ENCODE results near the gene ZBTB7C. TPM values are rescaled to one million over a fixed set of nuclear protein-coding genes. Genes with fewer than 3 reads are reported as not detected.

The ZBTB7C gene
- total and polyA plus RNA-seq, 2 of the 4 experiments (the other 2 are of a cell fraction): not detected

DNA sequence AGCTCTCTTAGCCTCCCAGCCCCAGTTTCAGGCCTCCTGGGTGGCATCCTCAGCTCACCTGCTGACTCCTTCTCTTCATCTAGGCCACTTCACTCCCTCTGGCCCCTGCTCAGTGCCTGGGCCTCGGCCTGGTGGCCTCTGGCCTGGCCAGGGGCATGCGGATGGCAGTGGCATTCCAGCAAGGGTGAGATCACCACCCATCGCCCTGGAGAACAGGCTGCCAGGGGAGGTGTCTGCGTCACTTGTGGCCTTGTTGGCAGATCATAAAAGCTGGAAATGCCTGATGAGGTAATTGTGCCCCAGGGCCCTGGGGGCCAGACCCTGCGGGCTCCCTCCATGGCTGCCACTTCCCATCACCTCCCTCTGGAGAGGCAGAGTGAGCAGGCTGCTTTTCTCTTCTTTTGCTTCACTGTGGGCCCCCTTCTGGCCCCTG is 406.2 kb downstream of the ZBTB7C start:
- H4K8ac ChIP-seq (ENCODE audit: low read depth in 2 of 2, low read length in 2 of 2): no peak overlapping the region
- ATAC-seq (ENCODE audit: low read depth): no peak
- H2AFZ ChIP-seq (replicated peaks; ENCODE audit: low read length, poor library complexity): no peak overlapping the region
- no peak overlapping the region for H4K91ac ChIP-seq (ENCODE audit: insufficient read depth, low read depth, low read length)
- no peak overlapping the region for H3K27ac ChIP-seq (ENCODE audit: insufficient read depth, low read length)
- H3K27me3 ChIP-seq (ENCODE audit: control insufficient read depth, insufficient read depth, low read length): peaks cover 9% of the 10 kb centered on the region; the same call in 1 of the 2 replicates
- no peak overlapping the region for H3K4me3 ChIP-seq (ENCODE audit: insufficient read depth, low read depth, low read length)
- no peak overlapping the region for H2AK9ac ChIP-seq (replicated peaks; ENCODE audit: low read depth, low read length, poor library complexity)
- no peak overlapping the region for H3K18ac ChIP-seq (ENCODE audit: low read depth, low read length)
- DNase-seq: peak; percentile 7
- no peaks in the 10 kb centered on the region for H3K9me1 ChIP-seq (ENCODE audit: insufficient read depth, low read length)
- no TSS peak for BruUV-seq (replicated peaks)
- dilution Hi-C loops (cut with HindIII; ENCODE audit: low sequenced_read_pairs, unreplicated experiment): no loop called here
- no CpG with 5 or more reads among the region's 5 CpGs for WGBS, 2 experiments (ENCODE audit: extremely low coverage in 2 of 2, insufficient read length in 1 of 2)
- no peak overlapping the region for H3K56ac ChIP-seq (ENCODE audit: extremely low read depth, insufficient read depth, low read length)
- H2BK15ac ChIP-seq (ENCODE audit: low read depth, low read length): no peak overlapping the region
- H2BK20ac ChIP-seq (ENCODE audit: low read depth, low read length): no peak overlapping the region
- no peak overlapping the region for H3K4me2 ChIP-seq (ENCODE audit: low read depth, low read length)
- H3K9ac ChIP-seq (ENCODE audit: low read depth, low read length): no peak overlapping the region
- in situ Hi-C loops (cut with MboI; ENCODE audit: low sequenced_read_pairs): no loop called here
- H2BK5ac ChIP-seq (ENCODE audit: low read depth, low read length, poor library complexity, severe bottlenecking): no peak overlapping the region
- no peaks in the 10 kb centered on the region for H3K4me1 ChIP-seq (ENCODE audit: control insufficient read depth, insufficient read depth, low read length)
- H4K5ac ChIP-seq (ENCODE audit: low read depth, low read length): no peak overlapping the region
- POLR2A ChIA-PET (ENCODE audit: unreplicated experiment): no interaction called here
- H3K23ac ChIP-seq (ENCODE audit: low read depth, low read length): no peak overlapping the region
- no peaks in the 10 kb centered on the region for H3K36me3 ChIP-seq (ENCODE audit: control insufficient read depth, insufficient read depth, low read length)
- H4K20me1 ChIP-seq (ENCODE audit: insufficient read depth, low read length): no peaks in the 10 kb centered on the region
- H3K9me3 ChIP-seq (ENCODE audit: control insufficient read depth, insufficient read depth, low read length): no peaks in the 10 kb centered on the region
- no peak overlapping the region for H2BK120ac ChIP-seq (ENCODE audit: low read depth, low read length)
- CTCF ChIA-PET: interaction anchor here (0.8 kb wide), 1 partner anchor 28 kb away, joined by 4 read pairs; no protein-coding TSS in a partner anchor
- no peaks in the 10 kb centered on the region for H3K79me1 ChIP-seq (ENCODE audit: low read depth in 1 of 2, low read length in 2 of 2)
- intact Hi-C loops (cut with micrococcal nuclease): no loop called here
- TF ChIP-seq, protein P1, sequence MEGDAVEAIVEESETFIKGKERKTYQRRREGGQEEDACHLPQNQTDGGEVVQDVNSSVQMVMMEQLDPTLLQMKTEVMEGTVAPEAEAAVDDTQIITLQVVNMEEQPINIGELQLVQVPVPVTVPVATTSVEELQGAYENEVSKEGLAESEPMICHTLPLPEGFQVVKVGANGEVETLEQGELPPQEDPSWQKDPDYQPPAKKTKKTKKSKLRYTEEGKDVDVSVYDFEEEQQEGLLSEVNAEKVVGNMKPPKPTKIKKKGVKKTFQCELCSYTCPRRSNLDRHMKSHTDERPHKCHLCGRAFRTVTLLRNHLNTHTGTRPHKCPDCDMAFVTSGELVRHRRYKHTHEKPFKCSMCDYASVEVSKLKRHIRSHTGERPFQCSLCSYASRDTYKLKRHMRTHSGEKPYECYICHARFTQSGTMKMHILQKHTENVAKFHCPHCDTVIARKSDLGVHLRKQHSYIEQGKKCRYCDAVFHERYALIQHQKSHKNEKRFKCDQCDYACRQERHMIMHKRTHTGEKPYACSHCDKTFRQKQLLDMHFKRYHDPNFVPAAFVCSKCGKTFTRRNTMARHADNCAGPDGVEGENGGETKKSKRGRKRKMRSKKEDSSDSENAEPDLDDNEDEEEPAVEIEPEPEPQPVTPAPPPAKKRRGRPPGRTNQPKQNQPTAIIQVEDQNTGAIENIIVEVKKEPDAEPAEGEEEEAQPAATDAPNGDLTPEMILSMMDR (conservative IDR thresholded peaks at IDR 0.05; ENCODE audit: low read depth, low read length): no peak
- TF ChIP-seq FOS (IDR thresholded peaks at IDR 0.05; ENCODE audit: low read depth, low read length): no peak
- no peak for TF ChIP-seq RCOR1 (IDR thresholded peaks at IDR 0.05; ENCODE audit: insufficient replicate concordance, low read length)
- TF ChIP-seq CHD1 (IDR thresholded peaks at IDR 0.05; ENCODE audit: low read depth, low read length): no peak
- no peak overlapping the region for H2AK5ac ChIP-seq (ENCODE audit: low read depth, low read length)
- H3K14ac ChIP-seq (replicated peaks; ENCODE audit: low read depth, low read length): no peak overlapping the region
- no peak overlapping the region for H3K4ac ChIP-seq (ENCODE audit: low read depth, low read length)
